ES-I3 (cell line): ENCODE data around the gene PDE7B.

Experiments used
- H3K36me3 ChIP-seq: 2 replicates; pipeline ENCODE4 v1.6.1; 2013; ENCODE audit warnings: mild to moderate bottlenecking, low read length, control low read depth, moderate library complexity; ENCODE audit not compliant: insufficient read depth
- H3K4me1 ChIP-seq: 2 replicates; pipeline ENCODE4 v1.6.1; 2013; ENCODE audit warnings: mild to moderate bottlenecking, control low read depth, low read length; ENCODE audit not compliant: insufficient read depth
- H3K9ac ChIP-seq: 2 replicates; pipeline ENCODE4 v1.6.1; 2013; ENCODE audit warnings: low read depth, mild to moderate bottlenecking, low read length, moderate library complexity
- H3K9me3 ChIP-seq: 2 replicates; pipeline ENCODE4 v1.6.1; 2013; ENCODE audit warnings: mild to moderate bottlenecking, low read length, moderate library complexity; ENCODE audit not compliant: control insufficient read depth, insufficient read depth

Gene PDE7B

GRCh38 chr6:136144251-136145023, 292.9 kb downstream of the PDE7B start:
- Histone ChIP-seq H3K9ac (no peak overlapping the region), H3K4me1 (no peaks in the 10 kb centered on the region), H3K36me3 (no peaks in the 10 kb centered on the region), H3K9me3 (no peaks in the 10 kb centered on the region)

- Histone ChIP-seq H3K9ac (no peak overlapping the region), H3K9me3 (no peaks in the 10 kb centered on the region), H3K4me1 (no peaks in the 10 kb centered on the region), H3K36me3 (no peaks in the 10 kb centered on the region)
Measured at GRCh38 chr6:136146130-136146529, 294.6 kb downstream of the PDE7B start.

GRCh38 chr6:136147342-136147741, 295.8 kb downstream of the PDE7B start:
- no peaks in the 10 kb centered on the region for H3K36me3 ChIP-seq
- H3K9me3 ChIP-seq, result no peaks in the 10 kb centered on the region
- H3K4me1 ChIP-seq, result no peaks in the 10 kb centered on the region
- no peak overlapping the region for H3K9ac ChIP-seq

GRCh38 chr6:136148051-136148450, 296.6 kb downstream of the PDE7B start:
- Histone ChIP-seq H3K9ac (no peak overlapping the region), H3K4me1 (no peaks in the 10 kb centered on the region), H3K36me3 (no peaks in the 10 kb centered on the region), H3K9me3 (no peaks in the 10 kb centered on the region)

GRCh38 chr6:136148523-136148922, 297.0 kb downstream of the PDE7B start:
- H3K9me3 ChIP-seq, result no peaks in the 10 kb centered on the region
- H3K36me3 ChIP-seq, result no peaks in the 10 kb centered on the region
- H3K4me1 ChIP-seq, result no peaks in the 10 kb centered on the region
- no peak overlapping the region for H3K9ac ChIP-seq

GRCh38 chr6:136149311-136149710, 297.8 kb downstream of the PDE7B start:
- no peaks in the 10 kb centered on the region for H3K36me3 ChIP-seq
- H3K9ac ChIP-seq, result no peak overlapping the region
- H3K9me3 ChIP-seq, result no peaks in the 10 kb centered on the region
- no peaks in the 10 kb centered on the region for H3K4me1 ChIP-seq

- H3K9ac ChIP-seq, result no peak overlapping the region
- no peaks in the 10 kb centered on the region for H3K4me1 ChIP-seq
- H3K9me3 ChIP-seq, result no peaks in the 10 kb centered on the region
Measured at GRCh38 chr6:136150961-136151360, 299.5 kb downstream of the PDE7B start.

GRCh38 chr6:136153707-136154375, 302.3 kb downstream of the PDE7B start:
- Histone ChIP-seq H3K9ac (no peak overlapping the region), H3K4me1 (no peaks in the 10 kb centered on the region), H3K9me3 (no peaks in the 10 kb centered on the region), H3K36me3 (no peaks in the 10 kb centered on the region)

More at GRCh38 chr6:136150961-136151360, 299.5 kb downstream of the PDE7B start:
- H3K36me3 ChIP-seq, result no peaks in the 10 kb centered on the region

GRCh38 chr6:136155191-136155590, 303.7 kb downstream of the PDE7B start:
- H3K36me3 ChIP-seq, result no peaks in the 10 kb centered on the region
- no peak overlapping the region for H3K9ac ChIP-seq
- H3K4me1 ChIP-seq, result no peaks in the 10 kb centered on the region
- no peaks in the 10 kb centered on the region for H3K9me3 ChIP-seq

GRCh38 chr6:136157743-136158142, 306.2 kb downstream of the PDE7B start:
- Histone ChIP-seq H3K9ac (no peak overlapping the region), H3K9me3 (no peaks in the 10 kb centered on the region), H3K4me1 (no peaks in the 10 kb centered on the region), H3K36me3 (no peaks in the 10 kb centered on the region)

- Histone ChIP-seq H3K9ac (no peak overlapping the region), H3K9me3 (no peaks in the 10 kb centered on the region), H3K36me3 (no peaks in the 10 kb centered on the region), H3K4me1 (no peaks in the 10 kb centered on the region)
Measured at GRCh38 chr6:136158387-136158821, 306.9 kb downstream of the PDE7B start.

- Histone ChIP-seq H3K9me3 (no peaks in the 10 kb centered on the region; the same call in 1 of the 2 replicates), H3K4me1 (no peaks in the 10 kb centered on the region), H3K36me3 (no peaks in the 10 kb centered on the region), H3K9ac (no peak overlapping the region)
Measured at GRCh38 chr6:136158971-136159370, 307.5 kb downstream of the PDE7B start.

GRCh38 chr6:136160250-136160649, 308.7 kb downstream of the PDE7B start:
- H3K36me3 ChIP-seq, result no peaks in the 10 kb centered on the region
- no peak overlapping the region for H3K9ac ChIP-seq
- H3K4me1 ChIP-seq, result no peaks in the 10 kb centered on the region
- H3K9me3 ChIP-seq, result no peaks in the 10 kb centered on the region; the same call in 1 of the 2 replicates

- H3K9me3 ChIP-seq, result no peaks in the 10 kb centered on the region; the same call in none of the 2 replicates
- no peaks in the 10 kb centered on the region for H3K4me1 ChIP-seq
- H3K9ac ChIP-seq, result no peak overlapping the region
- H3K36me3 ChIP-seq, result no peaks in the 10 kb centered on the region
Measured at GRCh38 chr6:136161950-136162349, 310.4 kb downstream of the PDE7B start.

- H3K9ac ChIP-seq, result no peak overlapping the region
- no peaks in the 10 kb centered on the region; the same call in none of the 2 replicates for H3K9me3 ChIP-seq
- H3K4me1 ChIP-seq, result no peaks in the 10 kb centered on the region
- H3K36me3 ChIP-seq, result no peaks in the 10 kb centered on the region
Measured at GRCh38 chr6:136163260-136163659, 311.8 kb downstream of the PDE7B start.
